PC-9 (cell line): ENCODE measurements around the gene APLF. TPM values are rescaled to one million over a fixed set of nuclear protein-coding genes. Genes with fewer than 3 reads are reported as not detected.

Experiments
- Bru-seq: library from RNA; stranded (reverse); fragments of 400-500 nt; gene quantifications from one replicate; lab custom pipeline; 2021; lab: Mats Ljungman, UMichigan
- BruChase-seq, 2 experiments: library from RNA; stranded (reverse); fragments of 400-500 nt; gene quantifications; one replicate each; lab custom pipeline; 2021; lab: Mats Ljungman, UMichigan
- BruUV-seq: library from RNA; stranded (reverse); fragments of 400-500 nt; replicated peaks from 2 replicates; lab custom pipeline; 2021; lab: Mats Ljungman, UMichigan
- CTCF ChIA-PET: fragments of 300-600 bp; sonication (Branson Sonifier 250); formaldehyde crosslinking; loops from one replicate; lab custom pipeline; 2022; ENCODE audit warnings: antibody characterized with exemption; lab: Charles Lee
- POLR2A ChIA-PET: fragments of 300-600 bp; sonication (Branson Sonifier 250); formaldehyde crosslinking; loops from one replicate; lab custom pipeline; 2022; ENCODE audit warnings: antibody characterized with exemption; ENCODE audit not compliant: unreplicated experiment; lab: Charles Lee
- DNase-seq, 2 experiments: peaks; one replicate each; pipeline versions ENCODE4 v3.0.0 to v3.0.0-alpha.2; 2015 to 2022; ENCODE audit warnings: mixed read lengths in 1 of 2
- H2AFZ ChIP-seq: fragments of 200-600 bp; sonication (generic); 2 replicates; pipeline ENCODE4 v1.8.1; 2017; ENCODE audit warnings: antibody characterized with exemption
- H3F3A ChIP-seq: fragments of 200-600 bp; sonication (generic); 2 replicates; pipeline ENCODE4 v1.8.1; 2017; ENCODE audit warnings: antibody characterized with exemption, mild to moderate bottlenecking, low read depth; ENCODE audit not compliant: insufficient read depth
- H3K27ac ChIP-seq: fragments of 200-600 bp; sonication (generic); 2 replicates; pipeline ENCODE4 v1.6.1; 2016; ENCODE audit warnings: mixed run types
- H3K27me3 ChIP-seq: fragments of 200-600 bp; sonication (generic); 2 replicates; pipeline ENCODE4 v1.6.1; 2016; ENCODE audit warnings: low read depth, mixed run types; ENCODE audit not compliant: insufficient read depth
- H3K36me3 ChIP-seq: fragments of 200-600 bp; sonication (generic); 2 replicates; pipeline ENCODE4 v1.6.1; 2016; ENCODE audit warnings: low read depth, mixed run types
- H3K4me1 ChIP-seq: fragments of 200-600 bp; sonication (generic); replicated peaks from 2 replicates; pipeline ENCODE4 v1.6.1; 2016; ENCODE audit warnings: mixed run types; ENCODE audit not compliant: insufficient read depth
- H3K4me2 ChIP-seq: fragments of 200-600 bp; sonication (generic); 2 replicates; pipeline ENCODE4 v1.6.1; 2017; ENCODE audit warnings: mixed run types
- H3K4me3 ChIP-seq: fragments of 200-600 bp; sonication (generic); 2 replicates; pipeline ENCODE4 v1.6.1; 2016; ENCODE audit warnings: mixed run types
- H3K79me2 ChIP-seq: fragments of 200-600 bp; sonication (generic); 2 replicates; pipeline ENCODE4 v1.6.1; 2017; ENCODE audit warnings: low read depth, mixed run types
- H3K9me2 ChIP-seq: fragments of 200-600 bp; sonication (generic); 2 replicates; pipeline ENCODE4 v1.8.1; 2017; ENCODE audit warnings: mild to moderate bottlenecking; ENCODE audit not compliant: insufficient read depth
- H3K9me3 ChIP-seq: fragments of 200-600 bp; sonication (generic); 2 replicates; pipeline ENCODE4 v1.8.1; 2016; ENCODE audit warnings: low read depth; ENCODE audit not compliant: insufficient read depth
- H4K20me1 ChIP-seq: fragments of 200-600 bp; sonication (generic); 2 replicates; pipeline ENCODE4 v1.8.1; 2017; ENCODE audit not compliant: insufficient read depth
- CTCF ChIP-seq: fragments of 200-600 bp; sonication (generic); conservative IDR thresholded peaks from 2 replicates; pipeline ENCODE4 v1.6.1; 2017; ENCODE audit warnings: mixed run types, antibody characterized with exemption, mild to moderate bottlenecking, moderate library complexity
- EZH2 ChIP-seq: fragments of 200-600 bp; sonication (generic); IDR thresholded peaks from 2 replicates; pipeline ENCODE4 v1.8.0; 2017; ENCODE audit warnings: antibody characterized with exemption, low read depth
- intact Hi-C: fragments of 100-400 bp; cut with micrococcal nuclease; formaldehyde crosslinking; loops from one replicate; pipeline ENCODE4 v1.10.0; 2022; ENCODE audit not compliant: unreplicated experiment
- long read RNA-seq: library from polyadenylated mRNA; stranded (forward); transcript quantifications from one replicate; pipeline ENCODE4 v2.0.0, GENCODE V29; 2022
- total RNA-seq: library from RNA; stranded (reverse); gene quantifications from 2 replicates; pipeline ENCODE4 v1.2.3, GENCODE V29; 2021

Gene APLF
- total RNA-seq: 3.9 and 4.5 TPM in 2 replicates
- Bru-seq, nascent RNA: percentile 47 among the genes with signal in this experiment
- percentile 58 among the genes with signal in this experiment for BruChase-seq, experiment 1, labeled RNA remaining after a 2-hour chase
- BruChase-seq, experiment 2, labeled RNA remaining after a 6-hour chase: percentile 41 among the genes with signal in this experiment
- long read RNA-seq, transcript APLF-201 (10 exons, 3,847 nt): major isoform, 6 of 11 reads
- long read RNA-seq, partial matches to known transcripts: 0 of 11 reads
- long read RNA-seq, other reads (novel, unspliced or antisense): 5 of 11 reads

GRCh38 chr2:68467077-68467960 is at the start of gene APLF, which contains the start of gene FBXO48:
APLF (plus strand) TSS chr2:68467585; CDS start chr2:68467732, 147 bp downstream.
FBXO48 (minus strand) TSS chr2:68467294; CDS start chr2:68465145, 2,149 bp downstream.
- Histone ChIP-seq H3K79me2 (no peaks in the 10 kb centered on the region), H3F3A (no peaks in the 10 kb centered on the region), H3K27me3 (no peaks in the 10 kb centered on the region), H3K4me2 (peak within 1 kb of the TSS; percentile 98), H4K20me1 (no peaks in the 10 kb centered on the region), H3K9me2 (no peaks in the 10 kb centered on the region), H3K27ac (peak within 1 kb of the TSS; percentile 48), H3K4me1 (peaks cover 17% of the 10 kb centered on the region), H3K4me3 (peak within 1 kb of the TSS; percentile 76), H2AFZ (peak within 1 kb of the TSS; percentile 98), H3K36me3 (no peaks in the 10 kb centered on the region), H3K9me3 (no peaks in the 10 kb centered on the region; the same call in 1 of the 2 replicates)
- peak; percentile 98 for DNase-seq
- no peak for TF ChIP-seq CTCF
- TF ChIP-seq EZH2: no peak
- intact Hi-C loops: loop anchor here (5.0 to 10.0 kb wide), 3 partner anchors 440 to 837 kb away; partner anchors contain the start of gene ANTXR1
- CTCF ChIA-PET: interaction anchor here (0.6 to 0.7 kb wide), 4 partner anchors 21 to 1258 kb away, joined by 3 to 9 read pairs (median 5); partner anchors contain the start of gene ANTXR1
- POLR2A ChIA-PET: interaction anchor here (0.5 to 0.7 kb wide), 6 partner anchors 20 to 521 kb away, joined by 3 to 8 read pairs (median 4); no protein-coding TSS in a partner anchor
- TSS peak; percentile 61 for BruUV-seq

- CTCF ChIA-PET: no interaction called here
- Histone ChIP-seq H3K27me3 (peaks cover 16% of the 10 kb centered on the region), H3K36me3 (no peaks in the 10 kb centered on the region), H3K9me3 (no peaks in the 10 kb centered on the region), H3K4me2 (no peak overlapping the region), H4K20me1 (peaks cover 5% of the 10 kb centered on the region; the same call in 1 of the 2 replicates), H3K9me2 (no peaks in the 10 kb centered on the region), H2AFZ (no peak overlapping the region), H3K4me3 (no peak overlapping the region), H3K27ac (no peak overlapping the region), H3F3A (no peaks in the 10 kb centered on the region), H3K79me2 (no peaks in the 10 kb centered on the region), H3K4me1 (no peaks in the 10 kb centered on the region)
- no peak for DNase-seq
- POLR2A ChIA-PET: no interaction called here
- no TSS peak for BruUV-seq
- intact Hi-C loops: no loop called here
- TF ChIP-seq EZH2 (no peak), CTCF (no peak)
Measured at GRCh38 chr2:68417926-68418325, 49.5 kb upstream of the APLF start.

GRCh38 chr2:68418419-68418818 is 49.0 kb upstream of the APLF start:
- H3K27me3 ChIP-seq: peaks cover 16% of the 10 kb centered on the region
- H3K4me1 ChIP-seq: no peaks in the 10 kb centered on the region
- H3K27ac ChIP-seq: no peak overlapping the region
- H2AFZ ChIP-seq: no peak overlapping the region
- intact Hi-C loops: no loop called here
- H4K20me1 ChIP-seq: peaks cover 3% of the 10 kb centered on the region; the same call in 1 of the 2 replicates
- BruUV-seq: no TSS peak
- H3K79me2 ChIP-seq: no peaks in the 10 kb centered on the region
- no peaks in the 10 kb centered on the region for H3K9me3 ChIP-seq
- H3K9me2 ChIP-seq: no peaks in the 10 kb centered on the region
- ChIA-PET CTCF (no interaction called here), POLR2A (no interaction called here)
- H3F3A ChIP-seq: no peaks in the 10 kb centered on the region
- no peak for TF ChIP-seq CTCF
- no peak for TF ChIP-seq EZH2
- no peak overlapping the region for H3K4me3 ChIP-seq
- no peak overlapping the region for H3K4me2 ChIP-seq
- DNase-seq: no peak
- H3K36me3 ChIP-seq: no peaks in the 10 kb centered on the region
